MM.1S (cell line): ENCODE measurements around the gene RPS10.

Experiments
- DNase-seq: peaks from one replicate; pipeline ENCODE4 v3.0.0-alpha.2; 2015
- H2AFZ ChIP-seq: fragments of 300-600 bp; sonication (generic); 2 replicates; pipeline ENCODE4 v1.6.0; 2016; ENCODE audit warnings: antibody characterized with exemption, low read length
- H3F3A ChIP-seq: fragments of 300-600 bp; sonication (generic); 2 replicates; pipeline ENCODE4 v1.6.1; 2016; ENCODE audit warnings: mild to moderate bottlenecking, antibody characterized with exemption, low read length, moderate library complexity, mixed read lengths; ENCODE audit not compliant: insufficient read depth
- H3K27ac ChIP-seq: fragments of 300-600 bp; sonication (generic); 2 replicates; pipeline ENCODE4 v1.5.1; 2016; ENCODE audit warnings: mild to moderate bottlenecking, low read length
- H3K27me3 ChIP-seq: fragments of 300-600 bp; sonication (generic); replicated peaks from 2 replicates; pipeline ENCODE4 v1.6.0; 2016; ENCODE audit warnings: low read length; ENCODE audit not compliant: insufficient read depth
- H3K36me3 ChIP-seq: fragments of 300-600 bp; sonication (generic); replicated peaks from 2 replicates; pipeline ENCODE4 v1.6.1; 2016; ENCODE audit warnings: mild to moderate bottlenecking, low read length, mixed read lengths; ENCODE audit not compliant: insufficient read depth
- H3K4me1 ChIP-seq: fragments of 300-600 bp; sonication (generic); 2 replicates; pipeline ENCODE4 v1.6.1; 2016; ENCODE audit warnings: low read length, mixed read lengths
- H3K4me2 ChIP-seq: fragments of 300-600 bp; sonication (generic); 2 replicates; pipeline ENCODE4 v1.6.0; 2016; ENCODE audit warnings: low read depth, low read length
- H3K4me3 ChIP-seq: fragments of 300-600 bp; sonication (generic); 2 replicates; pipeline ENCODE4 v1.5.1; 2016; ENCODE audit warnings: low read length, mixed read lengths
- H3K79me2 ChIP-seq: fragments of 300-600 bp; sonication (generic); 2 replicates; pipeline ENCODE4 v1.6.1; 2016; ENCODE audit warnings: mixed run types, low read length, mixed read lengths
- H3K9ac ChIP-seq: fragments of 300-600 bp; sonication (generic); 2 replicates; pipeline ENCODE4 v1.6.1; 2016; ENCODE audit warnings: low read length, mixed read lengths
- H3K9me2 ChIP-seq: fragments of 300-600 bp; sonication (generic); replicated peaks from 2 replicates; pipeline ENCODE4 v1.6.1; 2016; ENCODE audit warnings: mild to moderate bottlenecking, low read length, mixed read lengths; ENCODE audit not compliant: insufficient read depth
- H3K9me3 ChIP-seq: fragments of 300-600 bp; sonication (generic); replicated peaks from 2 replicates; pipeline ENCODE4 v1.6.1; 2016; ENCODE audit warnings: mild to moderate bottlenecking, low read length, mixed read lengths; ENCODE audit not compliant: insufficient read depth
- H4K20me1 ChIP-seq: fragments of 300-600 bp; sonication (generic); 2 replicates; pipeline ENCODE4 v1.6.1; 2016; ENCODE audit warnings: mild to moderate bottlenecking, low read length, moderate library complexity, mixed read lengths; ENCODE audit not compliant: insufficient read depth
- EZH2 ChIP-seq: fragments of 300-600 bp; sonication (generic); optimal IDR thresholded peaks from 2 replicates; pipeline ENCODE3; 2017; ENCODE audit warnings: low read depth, mild to moderate bottlenecking, antibody characterized with exemption, low read length, mixed read lengths
- EZH2phosphoT487 ChIP-seq: fragments of 300-600 bp; sonication (generic); IDR thresholded peaks from 2 replicates; pipeline ENCODE4 v1.6.1; 2018; ENCODE audit warnings: antibody characterized with exemption, low read length
- TF ChIP-seq, protein P1 (sequence below): fragments of 300-600 bp; sonication (generic); IDR thresholded peaks from 2 replicates; pipeline ENCODE4 v1.5.1; 2016; ENCODE audit warnings: antibody characterized with exemption, low read length, mixed read lengths

RPS10 gene

DNA sequence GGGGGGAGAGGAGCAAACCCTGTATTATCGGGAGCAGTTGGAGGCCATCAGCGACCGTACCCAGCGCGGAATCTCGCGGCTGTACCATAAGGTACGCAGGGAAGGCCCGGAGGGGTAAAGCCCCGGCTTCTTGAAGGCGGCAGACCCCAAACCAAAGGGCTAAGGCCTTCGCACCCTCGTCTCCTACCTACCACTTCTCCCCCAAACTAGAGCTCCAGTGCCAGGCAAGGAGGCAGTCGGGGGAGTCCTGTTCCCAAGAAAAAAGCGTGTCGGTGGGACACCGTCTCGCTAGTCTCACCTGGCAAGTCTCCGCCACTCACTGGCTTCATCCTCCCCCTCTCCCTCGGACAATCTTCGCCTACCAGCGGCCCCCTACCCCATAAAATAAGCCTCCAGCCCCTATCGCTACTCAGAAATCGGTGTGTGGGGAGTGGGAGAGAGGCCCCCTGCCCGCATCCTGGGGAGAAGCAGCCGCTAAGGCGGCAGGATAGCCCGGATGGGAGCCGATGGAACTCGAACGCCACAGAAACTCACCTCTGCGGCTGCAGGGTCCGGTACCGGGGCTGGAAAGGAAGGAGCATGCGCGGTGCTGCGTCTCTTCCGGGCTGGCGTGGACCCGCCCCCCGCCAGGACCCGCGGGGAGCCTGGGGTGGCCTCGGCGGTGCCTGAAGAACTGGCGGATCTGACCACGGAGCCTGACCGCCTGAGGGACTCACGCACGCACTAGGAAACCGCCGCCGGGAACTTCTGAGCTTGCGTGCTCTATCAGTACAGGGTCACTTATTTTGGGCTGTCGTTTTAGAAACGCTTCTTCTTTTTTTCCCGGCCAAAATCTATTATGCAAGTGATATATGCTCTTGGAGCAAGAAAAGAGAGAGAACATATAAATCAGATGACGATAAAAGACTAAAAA is at the start of gene RPS10:
Gene RPS10 (minus strand): TSS at position 572 of the 913 bp plus-strand sequence. CDS start 848 bp downstream, outside the sequence.
- Histone ChIP-seq H4K20me1 (peaks cover 3% of the 10 kb centered on the region; the same call in 1 of the 2 replicates), H3K4me1 (peaks cover 10% of the 10 kb centered on the region), H3K9me3 (no peaks in the 10 kb centered on the region), H3K27ac (peak within 1 kb of the TSS; percentile 38; the same call in 1 of the 2 replicates), H3K36me3 (peaks cover 10% of the 10 kb centered on the region; the same call in 1 of the 2 replicates), H3F3A (no peaks in the 10 kb centered on the region), H3K4me3 (peak within 1 kb of the TSS; percentile 94), H3K4me2 (peak within 1 kb of the TSS; percentile 82), H2AFZ (peak within 1 kb of the TSS; percentile 57), H3K9me2 (no peaks in the 10 kb centered on the region), H3K9ac (peak within 1 kb of the TSS; percentile 98), H3K79me2 (peaks cover 47% of the 10 kb centered on the region), H3K27me3 (no peaks in the 10 kb centered on the region)
- DNase-seq = peak; percentile 90
- no peak for TF ChIP-seq EZH2phosphoT487
- TF ChIP-seq, protein P1, sequence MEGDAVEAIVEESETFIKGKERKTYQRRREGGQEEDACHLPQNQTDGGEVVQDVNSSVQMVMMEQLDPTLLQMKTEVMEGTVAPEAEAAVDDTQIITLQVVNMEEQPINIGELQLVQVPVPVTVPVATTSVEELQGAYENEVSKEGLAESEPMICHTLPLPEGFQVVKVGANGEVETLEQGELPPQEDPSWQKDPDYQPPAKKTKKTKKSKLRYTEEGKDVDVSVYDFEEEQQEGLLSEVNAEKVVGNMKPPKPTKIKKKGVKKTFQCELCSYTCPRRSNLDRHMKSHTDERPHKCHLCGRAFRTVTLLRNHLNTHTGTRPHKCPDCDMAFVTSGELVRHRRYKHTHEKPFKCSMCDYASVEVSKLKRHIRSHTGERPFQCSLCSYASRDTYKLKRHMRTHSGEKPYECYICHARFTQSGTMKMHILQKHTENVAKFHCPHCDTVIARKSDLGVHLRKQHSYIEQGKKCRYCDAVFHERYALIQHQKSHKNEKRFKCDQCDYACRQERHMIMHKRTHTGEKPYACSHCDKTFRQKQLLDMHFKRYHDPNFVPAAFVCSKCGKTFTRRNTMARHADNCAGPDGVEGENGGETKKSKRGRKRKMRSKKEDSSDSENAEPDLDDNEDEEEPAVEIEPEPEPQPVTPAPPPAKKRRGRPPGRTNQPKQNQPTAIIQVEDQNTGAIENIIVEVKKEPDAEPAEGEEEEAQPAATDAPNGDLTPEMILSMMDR = no peak
- TF ChIP-seq EZH2 = no peak

DNA sequence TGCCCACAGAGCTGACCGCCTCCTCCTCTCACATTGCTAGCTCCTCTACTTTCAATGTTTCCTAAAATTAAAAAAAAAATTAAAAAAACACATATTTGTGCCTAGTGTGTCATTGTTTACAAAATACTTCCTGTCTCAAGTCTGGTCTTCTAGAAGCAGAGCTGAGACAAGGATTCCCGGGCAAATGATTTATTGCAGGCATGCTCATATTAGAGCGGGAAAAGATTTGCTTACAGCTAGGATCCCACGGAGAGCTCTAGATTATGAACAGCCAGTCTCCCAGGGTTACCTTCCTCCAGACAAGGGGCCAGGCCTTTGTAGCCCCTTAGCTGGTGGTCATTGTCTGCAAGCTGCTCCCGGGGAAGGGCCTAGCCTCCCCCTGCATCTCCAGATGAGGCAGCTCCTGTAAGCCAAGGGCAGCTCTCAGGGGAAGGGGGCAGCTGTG is 49.4 kb upstream of the RPS10 start:
- no peak for DNase-seq
- no peaks in the 10 kb centered on the region for H3K9me2 ChIP-seq
- no peak overlapping the region for H3K4me2 ChIP-seq
- no peak overlapping the region for H3K4me3 ChIP-seq
- TF ChIP-seq EZH2phosphoT487 = no peak
- H3K9me3 ChIP-seq = no peaks in the 10 kb centered on the region
- no peaks in the 10 kb centered on the region for H3K79me2 ChIP-seq
- H3K27ac ChIP-seq = no peak overlapping the region
- H3F3A ChIP-seq = no peaks in the 10 kb centered on the region
- H3K9ac ChIP-seq = no peak overlapping the region
- H3K36me3 ChIP-seq = no peaks in the 10 kb centered on the region
- no peak overlapping the region for H2AFZ ChIP-seq
- H4K20me1 ChIP-seq = no peaks in the 10 kb centered on the region
- no peaks in the 10 kb centered on the region for H3K27me3 ChIP-seq
- no peaks in the 10 kb centered on the region for H3K4me1 ChIP-seq

DNA sequence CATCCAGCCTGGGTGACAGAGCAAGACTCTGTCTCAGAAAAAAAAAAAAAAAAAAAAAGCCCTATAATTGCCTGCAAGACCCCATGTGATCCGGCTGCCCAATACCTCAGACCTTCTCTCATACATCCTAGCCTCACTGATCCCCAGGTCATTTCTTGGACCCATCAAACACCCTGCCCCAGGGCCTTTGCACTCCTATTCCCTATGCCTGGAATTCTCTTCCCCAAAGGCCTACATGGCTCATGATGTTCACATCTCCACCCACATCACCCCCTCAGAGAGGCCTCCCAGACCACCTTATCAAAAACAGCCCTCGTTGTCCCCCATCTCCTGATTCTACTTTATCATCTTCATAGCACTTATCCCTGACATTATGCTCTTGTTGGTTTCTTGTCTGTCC is 48.9 kb upstream of the RPS10 start:
- TF ChIP-seq, protein P1 = no peak
- TF ChIP-seq EZH2phosphoT487 (no peak), EZH2 (no peak)
- Histone ChIP-seq H3K9me2 (no peaks in the 10 kb centered on the region), H3K9me3 (no peaks in the 10 kb centered on the region), H3K4me1 (no peaks in the 10 kb centered on the region), H3K79me2 (no peaks in the 10 kb centered on the region), H3K36me3 (no peaks in the 10 kb centered on the region), H3K9ac (no peak overlapping the region), H3K4me2 (no peak overlapping the region), H3K27me3 (no peaks in the 10 kb centered on the region), H4K20me1 (no peaks in the 10 kb centered on the region), H2AFZ (no peak overlapping the region), H3F3A (no peaks in the 10 kb centered on the region), H3K4me3 (no peak overlapping the region), H3K27ac (no peak overlapping the region)
- no peak for DNase-seq

- no peak overlapping the region for H3K4me3 ChIP-seq
- no peaks in the 10 kb centered on the region for H3K79me2 ChIP-seq
- DNase-seq = no peak
These were observed 48.1 kb upstream of the RPS10 start for GRCh38 chr6:34473967-34474366.

More at GRCh38 chr6:34473967-34474366, 48.1 kb upstream of the RPS10 start:
- no peaks in the 10 kb centered on the region for H3F3A ChIP-seq
- no peak overlapping the region for H2AFZ ChIP-seq
- H3K27ac ChIP-seq = no peak overlapping the region
- no peaks in the 10 kb centered on the region for H3K27me3 ChIP-seq
- no peaks in the 10 kb centered on the region for H4K20me1 ChIP-seq
- no peaks in the 10 kb centered on the region for H3K9me3 ChIP-seq
- H3K4me2 ChIP-seq = no peak overlapping the region
- H3K4me1 ChIP-seq = peaks cover 5% of the 10 kb centered on the region; the same call in 1 of the 2 replicates
- no peak for TF ChIP-seq EZH2phosphoT487
- TF ChIP-seq, protein P1 = no peak
- no peaks in the 10 kb centered on the region for H3K36me3 ChIP-seq
- H3K9me2 ChIP-seq = no peaks in the 10 kb centered on the region
- H3K9ac ChIP-seq = no peak overlapping the region
